HepG2 (cell line): ENCODE data around the gene RABL6. TPM values are rescaled to one million over a fixed set of nuclear protein-coding genes. Genes with fewer than 3 reads are reported as not detected.

Experiments used
- ARNT2 ChIP-seq: sonication (generic); formaldehyde crosslinking; IDR thresholded peaks from 2 replicates; pipeline ENCODE4 v1.8.0; 2022; ENCODE audit warnings: mild to moderate bottlenecking, low read depth, missing genetic modification reagents, moderate library complexity
- CCDC6 ChIP-seq: sonication (generic); formaldehyde crosslinking; IDR thresholded peaks from 2 replicates; pipeline ENCODE4 v1.8.1; 2022; ENCODE audit warnings: mild to moderate bottlenecking, missing genetic modification reagents, moderate library complexity
- HNRNPL ChIP-seq: fragments of 200-400 bp; formaldehyde crosslinking; IDR thresholded peaks from 2 replicates; pipeline ENCODE4 v1.6.1; 2017; ENCODE audit warnings: mild to moderate bottlenecking, low read depth, low read length
- NCOA5 ChIP-seq: sonication (generic); formaldehyde crosslinking; IDR thresholded peaks from 2 replicates; pipeline ENCODE4 v1.4.0; 2020; ENCODE audit warnings: missing genetic modification reagents
- NFKB2 ChIP-seq: sonication (generic); formaldehyde crosslinking; IDR thresholded peaks from 2 replicates; pipeline ENCODE4 v1.4.0; 2020; ENCODE audit warnings: missing genetic modification reagents, borderline replicate concordance
- NRL ChIP-seq: sonication (generic); formaldehyde crosslinking; IDR thresholded peaks from 2 replicates; pipeline ENCODE4 v1.5.0; 2020; ENCODE audit warnings: missing genetic modification reagents, mild to moderate bottlenecking, moderate library complexity, borderline replicate concordance
- RAD21 ChIP-seq: fragments of 450-650 bp; formaldehyde crosslinking; IDR thresholded peaks from 2 replicates; pipeline ENCODE4 v1.5.0; 2020; ENCODE audit warnings: mild to moderate bottlenecking
- RBM22 ChIP-seq: fragments of 200-400 bp; formaldehyde crosslinking; optimal IDR thresholded peaks from 2 replicates; pipeline ENCODE3; 2017; ENCODE audit warnings: mild to moderate bottlenecking, low read length, moderate library complexity
- SAP130 ChIP-seq: IDR thresholded peaks from 2 replicates; pipeline ENCODE4 v1.6.1; 2016; ENCODE audit warnings: low read depth
- SP4 ChIP-seq: sonication (generic); formaldehyde crosslinking; IDR thresholded peaks from 2 replicates; pipeline ENCODE4 v1.8.1; 2023; ENCODE audit warnings: mild to moderate bottlenecking, missing genetic modification reagents
- ZBTB34 ChIP-seq: sonication (generic); formaldehyde crosslinking; IDR thresholded peaks from 2 replicates; pipeline ENCODE4 v1.8.0; 2022; ENCODE audit warnings: mild to moderate bottlenecking, missing genetic modification reagents
- ZFP90 ChIP-seq: sonication (generic); formaldehyde crosslinking; IDR thresholded peaks from 2 replicates; pipeline ENCODE4 v1.8.0; 2022; ENCODE audit warnings: missing genetic modification reagents, mild to moderate bottlenecking, inconsistent platforms, borderline replicate concordance
- ZSCAN21 ChIP-seq: sonication (generic); formaldehyde crosslinking; IDR thresholded peaks from 2 replicates; pipeline ENCODE4 v1.8.0; 2022; ENCODE audit warnings: mild to moderate bottlenecking, missing genetic modification reagents, moderate library complexity, borderline replicate concordance
- polyA plus RNA-seq, 8 experiments: library from polyadenylated mRNA; depleted of rRNA in 3 of 8; stranded (reverse) in 7 of 8; unstranded in 1 of 8; fragments of >200 nt; fragmentation: Illumina TruSeq in 4 of 8; extraction: Trizol in 4 of 8; gene quantifications; 2 replicates each; pipeline versions ENCODE4 v1.2.1 to v1.2.3, GENCODE V29; 2011 to 2016; ENCODE audit warnings: low read depth in 4 of 8, missing spikeins in 1 of 8, mixed read lengths in 1 of 8; ENCODE audit not compliant: insufficient read depth in 1 of 8
- total RNA-seq, 5 experiments: library from RNA; depleted of rRNA; stranded (reverse); fragments of >200 nt; fragmentation: Illumina TruSeq; extraction: Trizol; gene quantifications; 2 replicates each; pipeline ENCODE4 v1.2.3, GENCODE V29; 2016; ENCODE audit warnings: low read depth in 1 of 5
- TF ChIP-seq, protein P1 (sequence below): sonication (generic); formaldehyde crosslinking; IDR thresholded peaks from 2 replicates; pipeline ENCODE4 v1.5.0; 2020; ENCODE audit warnings: mild to moderate bottlenecking, missing genetic modification reagents, borderline replicate concordance
- TF ChIP-seq, protein P2 (sequence below): sonication (generic); formaldehyde crosslinking; conservative IDR thresholded peaks from 2 replicates; pipeline ENCODE4 v1.4.0; 2020; ENCODE audit warnings: mild to moderate bottlenecking, missing genetic modification reagents, moderate library complexity
- TF ChIP-seq, protein P3 (sequence below): sonication (generic); formaldehyde crosslinking; IDR thresholded peaks from 2 replicates; pipeline ENCODE4 v1.4.0; 2020; ENCODE audit warnings: missing genetic modification reagents

Gene RABL6
- total and polyA plus RNA-seq, 2 of the 13 experiments (the other 11 are each of a cell fraction or from before 2014, with no cell fraction given) = 81.5 to 125 TPM

DNA sequence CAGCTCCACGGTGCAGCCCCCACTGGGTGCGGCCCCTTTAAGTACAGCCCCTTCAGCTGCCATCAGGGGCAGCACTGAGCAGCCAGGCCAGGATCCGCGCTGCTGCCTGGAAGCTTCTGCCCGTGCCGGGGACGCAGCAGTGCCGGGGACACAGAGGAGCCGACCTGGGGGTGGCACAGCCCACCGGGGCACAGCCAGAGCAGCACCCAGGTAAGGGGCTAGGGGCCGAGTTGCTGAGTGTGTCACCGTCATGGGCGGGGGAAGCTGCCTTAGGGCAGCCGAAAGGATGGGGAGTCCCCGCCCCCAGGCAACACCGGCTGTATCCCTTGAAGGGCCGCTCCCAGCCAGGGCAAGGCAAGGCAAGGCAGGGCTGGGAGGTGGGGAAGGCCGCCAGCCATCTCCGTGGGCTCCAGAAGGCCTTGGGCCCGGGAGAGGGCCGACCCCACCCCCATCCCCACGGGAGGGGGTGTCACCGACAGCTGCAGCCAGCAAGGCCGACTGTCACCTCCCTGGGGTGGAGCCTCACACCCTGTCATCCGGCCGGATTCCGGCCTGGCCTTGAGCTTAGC lies 34.7 kb downstream of the RABL6 start, which contains the start of gene AJM1 (continued):
- TF ChIP-seq, protein P1, sequence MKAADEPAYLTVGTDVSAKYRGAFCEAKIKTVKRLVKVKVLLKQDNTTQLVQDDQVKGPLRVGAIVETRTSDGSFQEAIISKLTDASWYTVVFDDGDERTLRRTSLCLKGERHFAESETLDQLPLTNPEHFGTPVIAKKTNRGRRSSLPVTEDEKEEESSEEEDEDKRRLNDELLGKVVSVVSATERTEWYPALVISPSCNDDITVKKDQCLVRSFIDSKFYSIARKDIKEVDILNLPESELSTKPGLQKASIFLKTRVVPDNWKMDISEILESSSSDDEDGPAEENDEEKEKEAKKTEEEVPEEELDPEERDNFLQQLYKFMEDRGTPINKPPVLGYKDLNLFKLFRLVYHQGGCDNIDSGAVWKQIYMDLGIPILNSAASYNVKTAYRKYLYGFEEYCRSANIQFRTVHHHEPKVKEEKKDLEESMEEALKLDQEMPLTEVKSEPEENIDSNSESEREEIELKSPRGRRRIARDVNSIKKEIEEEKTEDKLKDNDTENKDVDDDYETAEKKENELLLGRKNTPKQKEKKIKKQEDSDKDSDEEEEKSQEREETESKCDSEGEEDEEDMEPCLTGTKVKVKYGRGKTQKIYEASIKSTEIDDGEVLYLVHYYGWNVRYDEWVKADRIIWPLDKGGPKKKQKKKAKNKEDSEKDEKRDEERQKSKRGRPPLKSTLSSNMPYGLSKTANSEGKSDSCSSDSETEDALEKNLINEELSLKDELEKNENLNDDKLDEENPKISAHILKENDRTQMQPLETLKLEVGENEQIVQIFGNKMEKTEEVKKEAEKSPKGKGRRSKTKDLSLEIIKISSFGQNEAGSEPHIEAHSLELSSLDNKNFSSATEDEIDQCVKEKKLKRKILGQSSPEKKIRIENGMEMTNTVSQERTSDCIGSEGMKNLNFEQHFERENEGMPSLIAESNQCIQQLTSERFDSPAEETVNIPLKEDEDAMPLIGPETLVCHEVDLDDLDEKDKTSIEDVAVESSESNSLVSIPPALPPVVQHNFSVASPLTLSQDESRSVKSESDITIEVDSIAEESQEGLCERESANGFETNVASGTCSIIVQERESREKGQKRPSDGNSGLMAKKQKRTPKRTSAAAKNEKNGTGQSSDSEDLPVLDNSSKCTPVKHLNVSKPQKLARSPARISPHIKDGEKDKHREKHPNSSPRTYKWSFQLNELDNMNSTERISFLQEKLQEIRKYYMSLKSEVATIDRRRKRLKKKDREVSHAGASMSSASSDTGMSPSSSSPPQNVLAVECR (CRISPR knock-in tag) = peak; percentile 78
- peak; percentile 60 for TF ChIP-seq SAP130 (CRISPR knock-in tag)
- TF ChIP-seq SP4 (CRISPR knock-in tag) = peak; percentile 53; the same call in 1 of the 2 replicates
- 0 out of 2 replicates have a peak, but pooled peaks have one; percentile 57 for TF ChIP-seq ZBTB34
- TF ChIP-seq NCOA5 = peak; percentile 54; the same call in 1 of the 2 replicates
- TF ChIP-seq NRL = peak; percentile 86; the same call in 1 of the 2 replicates
- TF ChIP-seq NFKB2 (CRISPR knock-in tag) = 0 out of 2 replicates have a peak, but pooled peaks have one; percentile 16
- TF ChIP-seq, protein P2, sequence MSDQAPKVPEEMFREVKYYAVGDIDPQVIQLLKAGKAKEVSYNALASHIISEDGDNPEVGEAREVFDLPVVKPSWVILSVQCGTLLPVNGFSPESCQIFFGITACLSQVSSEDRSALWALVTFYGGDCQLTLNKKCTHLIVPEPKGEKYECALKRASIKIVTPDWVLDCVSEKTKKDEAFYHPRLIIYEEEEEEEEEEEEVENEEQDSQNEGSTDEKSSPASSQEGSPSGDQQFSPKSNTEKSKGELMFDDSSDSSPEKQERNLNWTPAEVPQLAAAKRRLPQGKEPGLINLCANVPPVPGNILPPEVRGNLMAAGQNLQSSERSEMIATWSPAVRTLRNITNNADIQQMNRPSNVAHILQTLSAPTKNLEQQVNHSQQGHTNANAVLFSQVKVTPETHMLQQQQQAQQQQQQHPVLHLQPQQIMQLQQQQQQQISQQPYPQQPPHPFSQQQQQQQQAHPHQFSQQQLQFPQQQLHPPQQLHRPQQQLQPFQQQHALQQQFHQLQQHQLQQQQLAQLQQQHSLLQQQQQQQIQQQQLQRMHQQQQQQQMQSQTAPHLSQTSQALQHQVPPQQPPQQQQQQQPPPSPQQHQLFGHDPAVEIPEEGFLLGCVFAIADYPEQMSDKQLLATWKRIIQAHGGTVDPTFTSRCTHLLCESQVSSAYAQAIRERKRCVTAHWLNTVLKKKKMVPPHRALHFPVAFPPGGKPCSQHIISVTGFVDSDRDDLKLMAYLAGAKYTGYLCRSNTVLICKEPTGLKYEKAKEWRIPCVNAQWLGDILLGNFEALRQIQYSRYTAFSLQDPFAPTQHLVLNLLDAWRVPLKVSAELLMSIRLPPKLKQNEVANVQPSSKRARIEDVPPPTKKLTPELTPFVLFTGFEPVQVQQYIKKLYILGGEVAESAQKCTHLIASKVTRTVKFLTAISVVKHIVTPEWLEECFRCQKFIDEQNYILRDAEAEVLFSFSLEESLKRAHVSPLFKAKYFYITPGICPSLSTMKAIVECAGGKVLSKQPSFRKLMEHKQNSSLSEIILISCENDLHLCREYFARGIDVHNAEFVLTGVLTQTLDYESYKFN = peak; percentile 57
- 0 out of 2 replicates have a peak, but pooled peaks have one; percentile 40 for TF ChIP-seq ARNT2 (CRISPR knock-in tag)
- TF ChIP-seq, protein P3, sequence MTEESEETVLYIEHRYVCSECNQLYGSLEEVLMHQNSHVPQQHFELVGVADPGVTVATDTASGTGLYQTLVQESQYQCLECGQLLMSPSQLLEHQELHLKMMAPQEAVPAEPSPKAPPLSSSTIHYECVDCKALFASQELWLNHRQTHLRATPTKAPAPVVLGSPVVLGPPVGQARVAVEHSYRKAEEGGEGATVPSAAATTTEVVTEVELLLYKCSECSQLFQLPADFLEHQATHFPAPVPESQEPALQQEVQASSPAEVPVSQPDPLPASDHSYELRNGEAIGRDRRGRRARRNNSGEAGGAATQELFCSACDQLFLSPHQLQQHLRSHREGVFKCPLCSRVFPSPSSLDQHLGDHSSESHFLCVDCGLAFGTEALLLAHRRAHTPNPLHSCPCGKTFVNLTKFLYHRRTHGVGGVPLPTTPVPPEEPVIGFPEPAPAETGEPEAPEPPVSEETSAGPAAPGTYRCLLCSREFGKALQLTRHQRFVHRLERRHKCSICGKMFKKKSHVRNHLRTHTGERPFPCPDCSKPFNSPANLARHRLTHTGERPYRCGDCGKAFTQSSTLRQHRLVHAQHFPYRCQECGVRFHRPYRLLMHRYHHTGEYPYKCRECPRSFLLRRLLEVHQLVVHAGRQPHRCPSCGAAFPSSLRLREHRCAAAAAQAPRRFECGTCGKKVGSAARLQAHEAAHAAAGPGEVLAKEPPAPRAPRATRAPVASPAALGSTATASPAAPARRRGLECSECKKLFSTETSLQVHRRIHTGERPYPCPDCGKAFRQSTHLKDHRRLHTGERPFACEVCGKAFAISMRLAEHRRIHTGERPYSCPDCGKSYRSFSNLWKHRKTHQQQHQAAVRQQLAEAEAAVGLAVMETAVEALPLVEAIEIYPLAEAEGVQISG (CRISPR knock-in tag) = 0 out of 2 replicates have a peak, but pooled peaks have one; percentile 33
- TF ChIP-seq RAD21 = 0 out of 2 replicates have a peak, but pooled peaks have one; percentile 40
- peak; percentile 82; the same call in 1 of the 2 replicates for TF ChIP-seq HNRNPL
- TF ChIP-seq ZFP90 (CRISPR knock-in tag) = peak; percentile 76
- 0 out of 2 replicates have a peak, but pooled peaks have one; percentile 44 for TF ChIP-seq CCDC6 (CRISPR knock-in tag)
- peak; percentile 43; the same call in 1 of the 2 replicates for TF ChIP-seq ZSCAN21 (CRISPR knock-in tag)
- TF ChIP-seq RBM22 = peak; percentile 51
